Measurements from ENCODE around the gene GNRH2.
A peak's percentile ranks its signal among the peaks of the same experiment; 100 is the strongest.

Gene GNRH2

DNA sequence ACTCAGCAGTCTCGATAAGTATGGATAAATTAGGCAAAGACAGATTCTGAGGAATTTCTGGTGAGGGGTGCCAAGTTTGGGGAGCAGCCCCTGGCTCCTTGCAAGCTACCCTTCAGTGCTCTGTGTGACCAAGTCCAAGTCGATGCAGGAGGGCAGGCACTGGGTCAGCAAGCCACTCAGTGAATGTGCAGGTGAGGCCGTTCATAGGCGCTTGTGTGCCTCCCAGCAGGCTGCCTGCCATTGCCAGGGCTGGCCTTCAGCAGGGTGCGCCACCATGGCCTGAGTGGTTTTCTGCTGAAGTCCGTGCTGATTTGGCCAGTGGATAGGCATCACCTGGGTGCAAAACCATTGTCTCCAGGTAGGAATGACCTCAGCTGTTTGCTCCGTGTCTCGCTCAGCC is 3.3 kb upstream of the GNRH2 start:
- no peak for DNase-seq (ENCODE audit: extremely low spot score)
- ChIA-PET POLR2A (no interaction called here), CTCF (no interaction called here)
- TF ChIP-seq ZNF384 (IDR thresholded peaks at IDR 0.05): no peak
- no peak for TF ChIP-seq ARNT (IDR thresholded peaks at IDR 0.05)
- no peak for TF ChIP-seq L3MBTL2 (conservative IDR thresholded peaks at IDR 0.05)
- TF ChIP-seq LEF1 (IDR thresholded peaks at IDR 0.05; ENCODE audit: borderline replicate concordance): no peak
- TF ChIP-seq SUZ12 (IDR thresholded peaks at IDR 0.05): no peak
- no peak for TF ChIP-seq ELF4 (IDR thresholded peaks at IDR 0.05)
- no peak for TF ChIP-seq NFRKB (IDR thresholded peaks at IDR 0.05)
- no peak for TF ChIP-seq TARDBP (IDR thresholded peaks at IDR 0.05)
- TF ChIP-seq BHLHE40 (IDR thresholded peaks at IDR 0.05; ENCODE audit: borderline replicate concordance): no peak
- no peak for TF ChIP-seq CTBP1 (IDR thresholded peaks at IDR 0.05; ENCODE audit: borderline replicate concordance)
- TF ChIP-seq HDGF (IDR thresholded peaks at IDR 0.05; ENCODE audit: borderline replicate concordance): no peak

DNA sequence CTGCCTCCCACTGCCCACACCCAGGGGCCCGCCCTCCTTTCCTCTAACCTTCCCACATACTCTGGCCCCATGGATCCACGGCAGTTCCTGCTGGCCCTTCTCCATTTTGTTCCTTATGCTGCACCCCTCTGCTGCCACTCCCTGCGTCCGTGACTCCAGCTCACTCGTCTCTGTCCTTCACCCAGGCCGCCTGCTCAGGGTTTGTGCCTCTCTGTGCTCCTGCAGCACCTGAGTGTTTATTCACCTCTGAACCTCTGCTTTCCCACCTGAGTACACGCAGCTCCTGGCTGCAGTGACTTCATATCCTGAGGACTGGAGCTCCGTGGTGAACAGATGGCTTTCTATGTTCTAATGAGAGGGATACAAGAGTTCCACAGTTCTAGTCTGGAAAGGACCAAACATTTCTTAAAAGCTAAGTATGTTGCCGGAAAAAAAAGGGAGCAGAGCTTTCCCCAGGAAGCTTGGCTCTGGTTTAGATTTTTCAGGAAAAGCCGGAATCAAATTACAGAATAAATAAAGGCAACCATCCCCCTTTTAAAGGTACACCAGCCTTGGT is 1.5 kb upstream of the GNRH2 start:
- TF ChIP-seq, protein P1, sequence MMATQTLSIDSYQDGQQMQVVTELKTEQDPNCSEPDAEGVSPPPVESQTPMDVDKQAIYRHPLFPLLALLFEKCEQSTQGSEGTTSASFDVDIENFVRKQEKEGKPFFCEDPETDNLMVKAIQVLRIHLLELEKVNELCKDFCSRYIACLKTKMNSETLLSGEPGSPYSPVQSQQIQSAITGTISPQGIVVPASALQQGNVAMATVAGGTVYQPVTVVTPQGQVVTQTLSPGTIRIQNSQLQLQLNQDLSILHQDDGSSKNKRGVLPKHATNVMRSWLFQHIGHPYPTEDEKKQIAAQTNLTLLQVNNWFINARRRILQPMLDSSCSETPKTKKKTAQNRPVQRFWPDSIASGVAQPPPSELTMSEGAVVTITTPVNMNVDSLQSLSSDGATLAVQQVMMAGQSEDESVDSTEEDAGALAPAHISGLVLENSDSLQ (IDR thresholded peaks at IDR 0.05): no peak
- no peak for TF ChIP-seq L3MBTL2 (conservative IDR thresholded peaks at IDR 0.05)
- TF ChIP-seq HDGF (IDR thresholded peaks at IDR 0.05; ENCODE audit: borderline replicate concordance): no peak
- TF ChIP-seq TARDBP (IDR thresholded peaks at IDR 0.05): no peak
- no peak for TF ChIP-seq ELF4 (IDR thresholded peaks at IDR 0.05)
- no peak for TF ChIP-seq SUZ12 (IDR thresholded peaks at IDR 0.05)
- no peak for TF ChIP-seq BHLHE40 (IDR thresholded peaks at IDR 0.05; ENCODE audit: borderline replicate concordance)
- TF ChIP-seq SP1 (IDR thresholded peaks at IDR 0.05): no peak
- TF ChIP-seq FOXK2 (IDR thresholded peaks at IDR 0.05): no peak
- no peak for TF ChIP-seq ZNF384 (IDR thresholded peaks at IDR 0.05)
- no peak for TF ChIP-seq LEF1 (IDR thresholded peaks at IDR 0.05; ENCODE audit: borderline replicate concordance)
- no peak for TF ChIP-seq CTBP1 (IDR thresholded peaks at IDR 0.05; ENCODE audit: borderline replicate concordance)
- no peak for TF ChIP-seq FOXM1 (IDR thresholded peaks at IDR 0.05; ENCODE audit: borderline replicate concordance)
- no peak for TF ChIP-seq NFRKB (IDR thresholded peaks at IDR 0.05)
- TF ChIP-seq FOXA1 (IDR thresholded peaks at IDR 0.05): no peak
- TF ChIP-seq ARNT (IDR thresholded peaks at IDR 0.05): no peak
- CTCF ChIA-PET: no interaction called here
- POLR2A ChIA-PET: interaction anchor here (0.8 to 1.2 kb wide), 2 partner anchors 171 to 389 kb away, joined by 3 read pairs; partner anchors contain the start of gene NOP56
- no peak for DNase-seq (ENCODE audit: extremely low spot score)

DNA sequence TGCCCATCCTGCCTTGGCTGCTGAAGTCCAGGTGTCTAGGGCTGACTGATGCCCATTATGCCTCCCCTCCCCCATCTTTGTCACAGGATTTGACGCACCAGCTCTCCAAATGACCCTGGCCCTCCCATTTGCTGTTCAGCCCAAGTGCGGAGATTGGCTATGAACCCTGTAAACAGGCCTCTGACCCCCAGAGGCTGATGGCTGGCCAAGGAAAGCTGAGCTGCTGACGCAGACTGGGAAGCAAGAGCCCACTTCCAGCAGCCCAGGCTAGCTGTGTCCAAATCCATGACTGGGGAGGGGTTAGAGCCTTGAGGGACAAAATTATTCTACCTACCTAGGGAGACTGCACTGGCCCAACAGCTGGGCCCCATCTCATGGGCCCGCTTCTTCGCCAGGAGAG is 797 bp upstream of the GNRH2 start:
- ChIA-PET POLR2A (interaction anchor here (1.2 kb wide), 1 partner anchor 172 kb away, joined by 3 read pairs; no protein-coding TSS in a partner anchor), CTCF (no interaction called here)
- TF ChIP-seq BHLHE40 (IDR thresholded peaks at IDR 0.05; ENCODE audit: borderline replicate concordance) (no peak), ELF4 (IDR thresholded peaks at IDR 0.05) (no peak), SUZ12 (IDR thresholded peaks at IDR 0.05) (no peak), CTBP1 (IDR thresholded peaks at IDR 0.05; ENCODE audit: borderline replicate concordance) (no peak), ARNT (IDR thresholded peaks at IDR 0.05) (no peak), LEF1 (IDR thresholded peaks at IDR 0.05; ENCODE audit: borderline replicate concordance) (no peak), ZNF384 (IDR thresholded peaks at IDR 0.05) (no peak), FOXM1 (IDR thresholded peaks at IDR 0.05; ENCODE audit: borderline replicate concordance) (no peak), SP1 (IDR thresholded peaks at IDR 0.05) (no peak)
- TF ChIP-seq, protein P1 (IDR thresholded peaks at IDR 0.05): no peak
- no peak for DNase-seq (ENCODE audit: extremely low spot score)

DNA sequence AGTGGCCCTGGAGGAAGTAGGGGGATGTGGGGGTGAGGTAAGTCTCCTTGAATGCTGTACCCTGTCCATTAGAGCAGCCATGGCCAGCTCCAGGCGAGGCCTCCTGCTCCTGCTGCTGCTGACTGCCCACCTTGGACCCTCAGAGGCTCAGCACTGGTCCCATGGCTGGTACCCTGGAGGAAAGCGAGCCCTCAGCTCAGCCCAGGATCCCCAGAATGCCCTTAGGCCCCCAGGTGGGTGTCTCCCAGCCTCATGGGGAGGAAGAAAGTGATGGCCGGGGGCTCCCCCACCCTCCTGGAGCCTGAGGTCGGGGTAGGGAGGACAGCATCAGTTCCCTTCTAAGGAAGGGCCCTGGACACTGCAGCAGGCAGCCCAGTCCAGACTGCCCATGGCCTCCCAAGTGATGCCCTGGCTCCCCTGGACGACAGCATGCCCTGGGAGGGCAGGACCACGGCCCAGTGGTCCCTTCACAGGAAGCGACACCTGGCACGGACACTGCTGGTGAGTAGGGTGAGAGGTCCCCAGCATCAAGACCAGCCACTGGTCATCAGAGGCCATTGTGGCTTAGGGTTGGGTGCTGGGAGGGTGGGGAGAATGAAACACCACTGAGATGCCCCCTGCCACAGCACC is 1.0 kb downstream of the GNRH2 start:
- no peak for DNase-seq (ENCODE audit: extremely low spot score)
- no peak for TF ChIP-seq CTBP1 (IDR thresholded peaks at IDR 0.05; ENCODE audit: borderline replicate concordance)
- TF ChIP-seq FOXM1 (IDR thresholded peaks at IDR 0.05; ENCODE audit: borderline replicate concordance): no peak
- no peak for TF ChIP-seq LEF1 (IDR thresholded peaks at IDR 0.05; ENCODE audit: borderline replicate concordance)
- TF ChIP-seq NFRKB (IDR thresholded peaks at IDR 0.05): no peak
- TF ChIP-seq ZNF384 (IDR thresholded peaks at IDR 0.05): no peak
- TF ChIP-seq SUZ12 (IDR thresholded peaks at IDR 0.05): no peak
- no peak for TF ChIP-seq ARNT (IDR thresholded peaks at IDR 0.05)
- no peak for TF ChIP-seq L3MBTL2 (conservative IDR thresholded peaks at IDR 0.05)
- no peak for TF ChIP-seq SP1 (IDR thresholded peaks at IDR 0.05)
- no peak for TF ChIP-seq FOXK2 (IDR thresholded peaks at IDR 0.05)
- no peak for TF ChIP-seq TARDBP (IDR thresholded peaks at IDR 0.05)
- TF ChIP-seq FOXA1 (IDR thresholded peaks at IDR 0.05): no peak
- no peak for TF ChIP-seq BHLHE40 (IDR thresholded peaks at IDR 0.05; ENCODE audit: borderline replicate concordance)
- no peak for TF ChIP-seq HDGF (IDR thresholded peaks at IDR 0.05; ENCODE audit: borderline replicate concordance)
- TF ChIP-seq, protein P1 (IDR thresholded peaks at IDR 0.05): no peak
- no peak for TF ChIP-seq ELF4 (IDR thresholded peaks at IDR 0.05)
- POLR2A ChIA-PET: interaction anchor here (1.8 kb wide), 1 partner anchor 115 kb away, joined by 5 read pairs; the partner anchor contains the start of genes FASTKD5 and UBOX5
- CTCF ChIA-PET: interaction anchor here (0.7 kb wide), 1 partner anchor 355 kb away, joined by 3 read pairs; no protein-coding TSS in a partner anchor

DNA sequence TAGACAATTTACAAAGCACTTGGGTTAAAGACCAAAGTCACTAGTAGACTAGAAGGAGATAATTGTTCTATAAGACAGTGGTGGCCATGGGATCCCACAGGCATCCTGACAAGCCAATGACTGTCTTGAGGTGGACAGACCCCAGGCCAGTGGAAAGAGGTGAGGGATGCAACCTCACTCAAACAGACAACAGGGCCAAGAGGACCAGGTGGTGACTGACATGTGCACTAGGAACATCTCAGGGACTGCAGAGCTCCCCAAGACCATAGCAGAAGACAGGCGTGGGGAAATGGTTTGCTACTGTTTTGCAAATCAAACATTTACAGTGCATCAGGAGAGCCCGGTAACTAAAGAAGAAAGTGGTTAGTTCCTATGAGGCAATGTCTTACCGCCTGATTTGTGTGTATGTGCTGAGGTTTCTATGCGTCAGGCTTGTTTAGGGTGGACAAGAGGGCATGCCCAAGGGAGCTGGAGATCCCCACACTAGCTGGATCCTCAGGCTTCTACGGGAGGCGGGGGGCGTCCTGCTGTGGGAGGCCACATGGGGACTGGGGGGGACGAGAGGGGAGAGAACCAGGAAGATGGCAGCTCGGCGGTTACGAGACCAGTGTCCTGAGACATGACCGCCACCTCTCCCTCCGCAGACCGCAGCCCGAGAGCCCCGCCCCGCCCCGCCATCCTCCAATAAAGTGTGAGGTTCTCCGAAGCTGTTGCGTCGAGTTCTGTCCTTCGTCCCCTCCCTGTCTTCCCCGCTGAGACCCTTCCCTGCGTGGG is 1.8 kb downstream of the GNRH2 start:
- peak; percentile 73 for DNase-seq (ENCODE audit: extremely low spot score)
- POLR2A ChIA-PET: interaction anchor here (0.6 to 1.8 kb wide), 5 partner anchors 38 to 381 kb away, joined by 3 to 5 read pairs (median 3); partner anchors contain the start of genes FASTKD5, IDH3B and UBOX5

More for the DNA sequence above, 1.8 kb downstream of the GNRH2 start:
- CTCF ChIA-PET: interaction anchor here (0.7 kb wide), 1 partner anchor 354 kb away, joined by 3 read pairs; no protein-coding TSS in a partner anchor
- TF ChIP-seq ZNF384 (IDR thresholded peaks at IDR 0.05) (no peak), BHLHE40 (IDR thresholded peaks at IDR 0.05; ENCODE audit: borderline replicate concordance) (no peak), TARDBP (IDR thresholded peaks at IDR 0.05) (no peak)
- TF ChIP-seq, protein P1 (IDR thresholded peaks at IDR 0.05): no peak
